ENCODE measurements around the gene TMEM198.

DNA sequence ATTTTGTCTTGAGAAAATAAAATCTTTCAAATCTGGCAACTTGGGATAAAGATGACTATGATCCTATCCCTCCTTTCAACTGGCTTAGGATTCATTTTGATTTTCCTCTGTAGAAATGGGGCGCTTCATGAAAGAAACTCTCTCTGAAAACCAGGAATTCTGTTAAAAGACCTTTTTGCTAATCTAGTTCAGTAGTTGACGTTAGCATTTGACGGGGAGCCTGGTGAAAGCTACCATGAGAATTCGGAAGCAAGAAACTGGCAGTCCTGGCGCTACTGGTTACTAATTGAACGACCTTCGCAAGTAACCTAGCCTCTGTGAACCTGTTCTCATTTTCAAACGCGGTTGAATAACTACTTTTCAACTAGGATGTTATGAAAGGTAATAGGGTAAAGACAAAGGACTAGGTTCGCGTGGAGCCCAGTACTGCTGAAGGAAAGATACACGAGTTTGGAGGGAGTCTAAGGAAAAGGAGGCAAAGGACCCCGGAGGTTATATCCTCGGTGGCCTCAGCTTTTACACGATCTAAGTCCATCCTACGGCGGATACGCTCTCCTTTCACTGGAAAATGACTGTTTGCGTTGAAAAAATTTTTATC lies 53.2 kb downstream of the TMEM198 start:
- TF ChIP-seq, protein P1, sequence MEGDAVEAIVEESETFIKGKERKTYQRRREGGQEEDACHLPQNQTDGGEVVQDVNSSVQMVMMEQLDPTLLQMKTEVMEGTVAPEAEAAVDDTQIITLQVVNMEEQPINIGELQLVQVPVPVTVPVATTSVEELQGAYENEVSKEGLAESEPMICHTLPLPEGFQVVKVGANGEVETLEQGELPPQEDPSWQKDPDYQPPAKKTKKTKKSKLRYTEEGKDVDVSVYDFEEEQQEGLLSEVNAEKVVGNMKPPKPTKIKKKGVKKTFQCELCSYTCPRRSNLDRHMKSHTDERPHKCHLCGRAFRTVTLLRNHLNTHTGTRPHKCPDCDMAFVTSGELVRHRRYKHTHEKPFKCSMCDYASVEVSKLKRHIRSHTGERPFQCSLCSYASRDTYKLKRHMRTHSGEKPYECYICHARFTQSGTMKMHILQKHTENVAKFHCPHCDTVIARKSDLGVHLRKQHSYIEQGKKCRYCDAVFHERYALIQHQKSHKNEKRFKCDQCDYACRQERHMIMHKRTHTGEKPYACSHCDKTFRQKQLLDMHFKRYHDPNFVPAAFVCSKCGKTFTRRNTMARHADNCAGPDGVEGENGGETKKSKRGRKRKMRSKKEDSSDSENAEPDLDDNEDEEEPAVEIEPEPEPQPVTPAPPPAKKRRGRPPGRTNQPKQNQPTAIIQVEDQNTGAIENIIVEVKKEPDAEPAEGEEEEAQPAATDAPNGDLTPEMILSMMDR (IDR thresholded peaks at IDR 0.05): no peak
- TF ChIP-seq POLR2A (IDR thresholded peaks at IDR 0.05): no peak

All from right lobe of liver (tissue), 4 donors.